Stimulated activated CD8-positive, alpha-beta memory T cell treated with anti-CD3 and anti-CD28 coated beads, Interleukin-12 subunit alpha, Interleukin-12 subunit beta, amount 100 ng/mL, for 4 hours (primary cell): Measurements from ENCODE around the gene NODAL.
A peak's percentile ranks its signal among the peaks of the same experiment; 100 is the strongest.

Experiments
- DNase-seq: peaks from one replicate; pipeline ENCODE4 v3.0.0-alpha.2; 2020; ENCODE audit warnings: low read depth

Gene NODAL

DNA sequence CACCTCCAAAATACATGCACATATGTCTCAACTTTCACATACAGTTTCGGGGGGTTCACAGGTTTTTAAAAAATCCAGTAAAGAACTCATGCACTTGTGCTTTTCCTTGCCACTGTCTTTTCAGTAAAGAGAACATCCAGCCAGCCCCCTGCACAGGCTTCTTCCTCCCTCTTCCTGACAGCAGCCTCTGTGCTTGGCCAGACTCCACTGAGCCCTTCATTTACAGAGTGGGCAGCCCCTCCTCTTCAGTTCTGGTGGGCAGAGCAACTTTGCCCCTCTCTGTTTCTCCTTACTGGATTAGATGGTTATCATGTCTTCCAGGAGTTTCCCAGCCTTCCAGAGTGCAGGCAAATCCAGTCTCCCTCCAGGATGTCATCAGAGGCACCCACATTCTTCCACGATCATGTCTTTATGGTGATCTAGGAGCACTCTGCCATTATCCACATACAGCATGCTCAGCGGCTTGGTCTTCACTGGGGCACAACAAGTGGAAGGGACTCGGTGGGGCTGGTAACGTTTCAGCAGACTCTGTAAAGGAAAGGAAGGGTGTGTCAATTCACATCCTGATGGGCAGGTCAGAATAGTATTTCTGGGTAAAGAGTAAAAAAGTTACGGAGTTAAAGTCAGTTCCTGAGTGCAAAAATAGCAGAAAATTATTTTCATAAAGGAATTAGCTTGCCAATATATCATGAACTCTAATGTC, 8.8 kb downstream of the NODAL start:
- no peak for DNase-seq

DNA sequence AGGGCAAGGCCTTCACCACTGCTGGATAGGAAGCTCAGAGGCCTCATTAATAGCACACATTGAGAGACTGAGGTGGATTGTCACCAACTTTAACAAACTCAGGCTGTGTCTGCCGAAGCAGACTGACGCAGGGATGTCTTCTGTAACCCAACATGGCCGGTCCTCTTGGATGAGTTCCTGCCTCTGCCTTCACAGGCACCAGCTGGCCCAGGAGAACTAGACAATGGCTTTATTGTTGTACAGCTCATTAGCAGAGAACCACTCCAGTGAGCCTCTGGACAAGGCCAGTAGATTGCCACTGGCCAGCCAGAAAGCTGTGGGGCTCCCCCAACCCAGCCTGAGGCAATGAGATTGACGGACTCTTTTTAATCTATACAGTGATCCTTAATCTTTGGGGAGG, 9.4 kb downstream of the NODAL start:
- no peak for DNase-seq

DNA sequence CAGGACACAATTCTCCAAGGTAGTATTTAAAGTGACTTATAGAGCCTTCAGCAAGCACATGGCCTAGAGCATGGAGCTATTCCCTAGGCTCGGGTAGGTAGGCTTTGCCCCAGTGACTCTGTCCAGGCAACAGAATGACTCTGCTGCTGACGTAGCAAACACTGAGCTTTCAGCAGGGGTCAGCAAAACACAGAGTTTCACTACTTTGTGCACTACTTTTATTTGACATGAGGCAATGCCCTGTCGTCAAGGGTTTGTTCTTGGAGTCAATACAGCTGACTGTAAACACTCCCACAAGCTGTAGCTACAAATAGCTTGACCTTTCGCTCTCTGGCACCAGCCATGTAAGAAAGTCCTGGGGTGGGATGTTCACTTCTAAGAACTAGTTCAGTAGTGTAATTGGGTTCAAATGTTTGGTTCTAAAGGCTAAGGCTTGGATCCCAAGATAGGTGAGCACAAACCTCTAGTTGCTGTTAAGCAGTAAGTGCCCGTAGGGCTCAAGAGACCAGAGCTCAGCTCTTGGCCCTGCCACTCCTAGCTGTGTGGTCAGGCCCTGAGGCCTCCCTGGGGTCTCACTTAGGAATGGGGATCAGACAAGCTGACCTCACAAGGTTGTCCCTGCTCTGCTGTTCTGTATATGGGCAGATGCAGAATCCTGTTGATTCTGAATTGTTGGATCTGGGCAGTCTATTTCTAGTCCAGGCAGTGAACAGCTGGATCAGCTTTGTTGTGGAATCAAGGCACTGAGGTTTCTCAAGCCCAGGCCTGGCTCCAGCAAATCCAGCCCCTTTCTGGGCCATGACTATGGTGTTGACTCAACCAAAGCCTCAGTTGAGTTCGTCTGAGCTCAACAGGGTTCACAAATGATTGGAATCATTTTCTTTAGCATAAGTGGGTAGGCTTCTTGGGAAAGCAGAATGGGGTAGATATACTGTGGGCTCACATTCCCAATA, 10.7 kb downstream of the NODAL start:
- DNase-seq = no peak

DNA sequence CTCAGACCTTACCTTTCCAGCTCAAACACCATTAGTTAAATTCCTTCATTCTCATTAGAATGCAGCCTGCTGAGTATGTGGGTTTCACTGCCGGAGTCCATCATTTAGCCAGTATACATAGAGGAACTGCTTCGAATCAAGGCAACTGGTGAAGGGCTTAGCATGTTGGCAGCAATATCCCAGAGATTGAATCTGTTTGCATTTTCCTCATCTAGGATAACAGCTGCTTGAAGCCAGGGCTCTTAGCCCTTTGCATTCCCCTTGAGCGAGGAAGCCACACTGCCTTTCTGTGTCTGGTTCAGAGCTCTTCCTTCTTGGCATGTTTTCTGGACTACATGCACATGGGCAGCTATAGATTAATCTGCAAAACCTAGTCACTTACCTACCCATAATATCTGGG, 14.7 kb downstream of the NODAL start:
- no peak for DNase-seq

DNA sequence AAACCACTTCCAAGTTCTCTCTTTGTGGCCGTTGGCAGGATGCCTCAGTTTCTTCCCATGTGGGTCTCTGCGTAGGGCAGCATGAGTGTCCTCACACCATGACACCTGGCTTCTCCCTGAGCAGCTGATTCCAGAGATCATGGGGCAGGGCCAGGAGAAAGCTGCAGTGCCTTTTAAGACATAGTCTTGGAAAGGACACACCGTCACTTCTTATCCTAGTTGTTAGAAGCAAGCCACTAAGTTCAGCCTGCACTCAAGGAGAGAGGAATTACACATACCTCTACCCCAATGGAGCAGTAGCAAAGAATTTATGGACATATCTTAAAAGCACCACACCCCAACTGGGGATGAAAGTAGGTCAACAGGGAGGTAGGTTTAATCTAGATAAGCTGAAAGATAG, 16.4 kb downstream of the NODAL start:
- DNase-seq = no peak

DNA sequence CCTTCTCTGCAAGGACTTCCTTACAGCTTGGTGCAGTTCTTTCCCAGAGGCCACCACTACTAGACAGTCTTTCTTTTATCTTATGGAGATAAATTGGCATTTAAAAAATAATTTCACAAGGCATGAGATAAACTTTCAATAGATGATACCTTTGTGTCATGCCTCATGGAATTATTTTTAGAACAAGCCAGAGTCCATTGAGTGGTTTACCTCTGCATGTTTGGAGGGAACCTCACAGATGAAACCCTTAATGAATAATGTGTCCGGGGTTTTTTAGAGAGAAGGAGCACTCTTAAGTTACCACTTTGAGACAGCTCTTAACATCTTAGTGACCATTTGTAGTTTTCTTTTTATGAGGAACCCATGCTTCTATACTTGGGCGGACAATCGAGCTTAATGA, 17.2 kb downstream of the NODAL start:
- no peak for DNase-seq

DNA sequence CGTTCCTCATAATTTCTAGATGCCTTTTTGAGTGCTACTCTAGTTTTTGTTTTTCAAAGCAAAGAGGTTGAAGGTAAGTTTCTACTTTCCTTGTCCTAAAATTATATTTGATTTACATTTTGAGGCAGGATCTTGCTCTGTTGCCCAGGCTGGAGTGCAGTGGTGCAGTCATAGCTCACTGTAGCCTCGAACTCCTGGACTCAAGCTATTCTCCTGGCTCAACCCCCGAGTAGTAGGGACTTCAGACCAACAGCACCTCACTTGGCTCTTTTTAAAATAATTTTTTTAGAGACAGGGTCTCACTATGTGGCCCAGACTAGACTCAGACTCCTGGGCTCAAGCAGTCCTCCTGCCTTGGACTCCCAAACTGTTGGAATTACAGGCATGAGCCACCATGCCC, 22.8 kb downstream of the NODAL start:
- DNase-seq = no peak

DNA sequence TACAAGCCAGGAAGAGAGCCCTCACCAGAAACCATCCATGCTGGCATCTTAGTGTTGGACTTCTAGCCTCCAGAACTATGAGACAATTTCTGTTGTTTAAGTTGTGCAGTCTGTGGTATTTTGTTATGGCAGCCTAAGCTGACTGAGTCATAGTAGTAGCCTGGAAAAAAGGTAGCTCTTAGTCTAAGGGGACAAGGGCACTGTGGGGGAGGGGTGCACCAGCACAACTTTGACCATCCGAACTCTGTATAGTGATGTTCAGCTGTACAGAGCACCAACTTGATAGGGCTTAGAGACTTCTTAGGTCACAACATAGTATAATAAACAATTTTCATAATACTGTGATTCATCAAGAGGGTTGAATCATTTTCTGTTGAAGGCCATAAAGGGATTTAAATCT, 23.3 kb downstream of the NODAL start:
- no peak for DNase-seq

DNA sequence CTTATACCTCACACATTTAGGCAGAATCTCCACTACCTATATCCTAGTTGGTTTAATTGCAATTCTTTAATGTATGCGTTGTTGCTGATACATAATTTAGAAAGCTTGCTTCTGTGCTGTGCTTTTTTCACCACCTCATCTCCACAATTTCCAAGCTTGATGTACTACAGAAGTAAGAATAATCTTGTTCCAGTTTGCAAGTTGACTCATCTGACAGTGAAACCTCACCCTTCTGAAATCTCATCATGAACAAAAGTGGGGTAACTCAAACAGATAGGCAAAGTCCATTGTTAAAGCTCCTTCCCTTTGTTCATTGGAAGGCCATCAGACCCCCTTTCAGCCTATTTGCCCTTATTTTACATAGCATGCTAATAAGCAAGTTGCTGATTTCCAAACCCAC, 23.9 kb downstream of the NODAL start:
- no peak for DNase-seq

DNA sequence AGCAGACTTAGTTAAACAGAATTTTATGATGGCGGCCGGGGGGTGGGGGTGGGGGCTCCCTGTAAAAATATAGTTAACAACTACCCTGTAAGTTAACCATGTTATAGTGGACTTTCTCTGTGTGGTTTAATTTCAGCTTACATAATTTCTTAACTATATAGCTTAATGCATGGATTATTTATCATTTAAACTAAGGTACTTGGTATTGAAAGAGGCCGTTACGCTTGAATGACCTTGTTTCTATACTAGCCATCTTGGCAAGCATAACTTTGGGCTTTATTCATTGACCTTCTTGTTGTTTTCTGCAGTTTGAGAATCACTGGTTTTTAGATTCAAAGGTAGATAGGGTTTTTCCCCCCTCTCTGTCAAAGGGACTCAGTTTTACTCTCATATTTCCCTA, 29.1 kb downstream of the NODAL start:
- DNase-seq = no peak

DNA sequence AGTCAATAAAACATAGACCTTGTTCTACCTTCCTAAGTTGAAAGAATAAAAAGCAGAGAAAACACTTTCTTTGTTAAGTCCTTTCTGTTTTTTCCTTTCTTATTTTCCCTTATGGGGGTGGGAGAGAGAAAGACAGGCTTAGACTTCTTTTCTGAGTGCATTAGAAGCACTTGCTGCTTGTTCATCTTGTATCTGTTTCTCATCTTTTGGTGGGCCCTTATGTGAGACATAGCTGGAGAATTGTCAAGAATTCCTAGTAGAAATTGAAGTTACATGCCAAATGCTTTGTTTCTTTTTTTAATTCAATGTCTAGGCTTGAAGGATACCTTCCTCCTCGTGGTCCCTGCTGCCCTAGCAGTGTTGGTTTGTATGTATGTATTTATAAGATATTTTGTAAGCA, 30.9 kb downstream of the NODAL start:
- no peak for DNase-seq

DNA sequence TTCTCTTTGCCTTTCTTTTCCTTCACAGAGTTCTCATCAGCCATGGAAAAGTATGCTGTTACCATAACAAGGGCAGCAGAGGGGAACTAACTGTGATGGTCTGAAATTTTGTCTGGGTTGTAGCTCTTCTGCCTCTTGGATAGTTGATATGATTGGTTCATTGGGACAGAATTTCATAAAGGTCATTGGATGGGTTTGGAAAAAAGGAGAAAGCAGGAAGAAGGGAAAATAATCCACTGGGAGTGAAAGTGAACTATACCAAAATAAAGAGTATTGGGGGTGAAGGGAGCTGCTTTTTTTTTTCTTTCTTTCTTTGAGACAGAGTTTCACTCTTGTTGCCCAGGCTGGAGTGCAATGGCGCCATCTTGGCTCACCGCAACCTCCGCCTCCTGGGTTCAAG, 31.7 kb downstream of the NODAL start:
- no peak for DNase-seq

DNA sequence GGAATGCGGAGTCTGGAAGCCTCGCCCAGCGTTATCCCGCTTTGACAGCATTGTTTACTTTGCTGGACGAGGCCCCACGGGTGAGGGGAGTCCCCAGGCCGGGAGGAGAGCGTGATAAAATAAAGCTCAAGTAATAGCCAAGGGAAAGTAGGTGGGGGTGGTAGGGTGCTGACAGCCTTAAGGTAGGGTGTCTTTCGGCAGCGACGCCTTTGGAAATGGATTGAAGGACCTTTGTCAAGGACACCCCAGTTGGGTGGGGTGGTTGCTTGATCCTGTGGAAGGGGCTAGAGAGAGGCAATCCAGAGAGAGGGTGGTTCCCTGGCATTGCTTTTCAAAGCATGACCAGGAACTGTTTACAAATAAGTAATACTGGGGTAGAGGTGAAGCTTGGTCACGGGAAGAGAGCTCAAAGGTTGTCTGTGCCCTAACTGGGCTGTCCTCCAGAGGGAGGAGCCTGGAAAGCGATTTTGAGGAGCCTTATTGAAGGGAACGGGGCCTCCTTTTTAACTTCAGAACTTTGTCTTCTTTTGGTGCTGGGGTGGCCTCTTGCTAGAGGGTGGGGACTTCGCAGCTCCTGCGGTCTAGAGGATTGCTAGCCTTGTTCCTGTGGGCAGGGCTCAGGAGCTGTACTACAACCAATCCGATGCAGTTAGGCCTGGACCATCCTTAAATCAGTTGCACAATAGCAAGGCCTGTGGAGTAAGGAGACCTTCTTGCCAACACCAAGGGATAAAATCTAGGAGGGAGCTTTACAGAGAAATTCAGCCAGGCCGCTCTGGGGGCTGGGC, 36.2 kb downstream of the NODAL start:
- DNase-seq = no peak

DNA sequence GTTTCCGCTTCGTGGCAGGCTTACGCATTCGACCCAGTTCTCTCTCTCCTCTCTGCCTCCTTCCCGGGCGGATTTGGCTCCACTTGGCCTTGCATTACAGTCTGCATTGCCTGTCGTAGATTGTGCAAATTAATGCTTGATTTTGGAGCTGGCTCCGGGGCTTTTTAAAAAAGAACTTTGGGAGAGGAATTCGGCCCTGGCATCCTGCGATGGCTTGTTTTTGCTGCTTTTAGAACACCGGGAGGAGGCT, 36.8 kb downstream of the NODAL start:
- DNase-seq = no peak

DNA sequence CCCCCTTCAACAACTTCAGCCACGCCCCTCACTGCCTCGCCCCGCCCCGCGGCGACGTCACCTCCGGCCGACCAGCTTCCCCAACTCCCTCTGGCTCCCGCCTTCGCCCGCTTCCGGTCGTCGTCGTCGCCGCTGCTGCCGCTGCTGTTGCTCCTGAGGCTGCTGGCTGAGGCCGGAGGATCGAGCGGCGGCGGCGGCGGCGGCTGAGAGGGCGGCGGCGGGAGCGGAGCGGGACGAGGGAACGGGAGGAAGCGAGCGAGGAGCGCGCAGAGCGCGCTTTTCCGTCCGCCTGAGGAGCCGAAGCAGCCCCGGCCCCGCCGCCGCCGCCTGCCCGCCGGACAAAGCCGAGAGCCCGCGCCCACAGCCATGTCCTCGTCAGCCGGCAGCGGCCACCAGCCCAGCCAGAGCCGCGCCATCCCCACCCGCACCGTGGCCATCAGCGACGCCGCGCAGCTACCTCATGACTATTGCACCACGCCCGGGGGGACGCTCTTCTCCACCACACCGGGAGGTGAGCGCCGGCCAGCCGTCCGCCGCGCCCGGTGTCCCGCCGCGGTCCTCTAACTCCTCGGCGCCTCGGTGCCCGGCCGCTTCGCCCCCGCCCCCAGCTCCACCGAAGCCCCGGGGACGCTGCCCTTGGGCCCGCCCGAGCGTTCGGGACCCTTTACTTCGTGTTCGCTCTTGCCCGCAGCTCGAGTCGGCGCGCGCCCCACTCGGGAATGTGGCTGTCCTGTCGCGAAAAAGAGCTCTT, 37.3 kb downstream of the NODAL start, which contains the start of gene EIF4EBP2:
EIF4EBP2 (plus strand) TSS at position 110 of the 751 bp plus-strand sequence; CDS start at position 367, 257 bp downstream.
- peak; percentile 98 for DNase-seq

DNA sequence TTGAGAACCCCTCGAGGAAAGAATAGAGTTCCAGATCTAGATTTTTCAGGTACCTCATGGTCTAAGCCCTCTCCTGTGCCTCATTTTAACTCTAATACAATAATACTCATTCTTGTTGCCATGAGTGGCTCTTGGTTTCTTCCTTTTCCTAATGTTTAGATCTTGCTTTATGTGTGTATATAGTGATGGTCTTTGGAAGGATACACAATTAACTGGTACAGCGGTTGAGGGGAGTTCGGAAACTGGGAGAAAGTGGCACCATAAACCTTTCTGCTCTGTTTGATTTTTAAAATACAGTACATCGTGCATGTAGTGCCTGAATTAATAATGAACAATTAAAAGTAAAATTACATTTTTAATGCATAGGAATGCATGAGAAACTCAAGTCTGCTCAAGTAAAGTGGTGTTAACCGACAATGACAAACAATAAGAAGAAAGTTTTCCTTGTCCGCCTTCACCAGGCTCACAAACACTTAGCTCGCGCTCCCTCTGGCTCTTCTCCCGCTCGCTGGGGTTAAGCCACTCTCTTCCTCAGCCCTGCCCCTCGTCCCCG, 37.9 kb downstream of the NODAL start:
- DNase-seq = no peak

DNA sequence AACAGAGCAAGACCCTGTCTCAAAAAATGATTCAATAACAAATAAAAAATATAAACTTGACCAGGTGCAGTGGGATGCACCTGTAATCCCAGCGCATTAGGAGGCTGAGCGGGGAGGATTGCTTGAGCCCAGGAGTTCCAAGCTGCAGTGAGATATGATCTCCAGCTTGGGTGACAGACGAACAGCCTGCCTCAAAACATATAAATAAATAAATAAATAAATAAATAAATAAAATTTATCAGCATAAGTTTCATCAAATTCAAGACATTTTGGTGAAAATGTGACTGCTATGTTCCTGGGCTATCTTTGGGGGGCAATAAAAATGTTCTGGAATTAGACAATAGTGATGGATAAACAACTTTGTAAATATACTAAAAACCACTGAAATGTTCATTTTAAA, 42.3 kb downstream of the NODAL start:
- DNase-seq = no peak

DNA sequence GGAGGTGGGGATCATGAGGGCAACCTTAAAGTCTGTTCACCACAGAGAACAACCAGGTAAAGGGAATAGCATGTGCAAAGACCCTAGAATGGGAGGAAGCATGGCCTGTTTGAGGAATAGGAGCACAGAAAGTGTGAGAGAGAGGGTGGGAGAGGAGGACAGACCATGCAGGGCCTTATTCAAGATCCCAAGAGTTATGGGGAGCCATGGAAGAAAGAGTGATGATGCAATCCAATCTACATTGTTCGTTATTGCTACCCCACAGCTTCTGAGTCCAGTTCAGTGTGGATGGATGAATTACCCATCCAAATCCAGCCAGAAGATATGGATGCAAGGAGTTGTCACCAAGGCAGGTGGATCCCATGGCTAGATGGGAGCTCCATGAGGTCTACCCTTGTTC, 45.3 kb downstream of the NODAL start:
- no peak for DNase-seq

DNA sequence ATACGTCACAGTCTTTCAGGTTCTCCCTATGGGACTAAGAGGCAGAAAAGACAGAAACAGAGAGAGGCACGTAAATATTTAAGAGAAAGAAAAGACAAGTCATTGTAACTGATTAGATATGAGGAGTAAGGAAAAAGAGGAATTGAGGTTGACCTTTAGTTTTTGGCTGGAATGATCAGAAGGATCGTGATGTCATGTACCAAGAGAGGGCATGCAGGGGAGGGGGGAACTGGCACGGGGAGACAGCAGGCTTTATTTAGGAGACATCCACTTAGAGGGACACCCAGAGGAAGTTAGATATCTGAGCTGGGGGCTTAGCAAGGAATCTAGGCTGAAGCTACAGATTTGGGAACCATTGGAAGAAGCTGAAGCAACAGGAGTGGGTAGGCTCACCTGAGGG, 49.8 kb downstream of the NODAL start:
- DNase-seq = no peak
